Heart left ventricle (tissue), 13 donors: ENCODE measurements around the gene FER.

Experiments used
- CTCF ChIP-seq, 12 donors: fragments of 200-600 bp; sonication (generic) in 4 of 12; IDR thresholded peaks; one replicate each; pipeline versions ENCODE4 v1.5.0 to v1.8.0; 2018 to 2022; ENCODE audit warnings: antibody characterized with exemption in 12 of 12, mild to moderate bottlenecking in 5 of 12
- POLR2A ChIP-seq, 2 donors: fragments of 450-650 bp; IDR thresholded peaks; one replicate each; pipeline ENCODE4 v1.6.1; 2017; ENCODE audit warnings: antibody characterized with exemption in 2 of 2, mild to moderate bottlenecking in 2 of 2, moderate library complexity in 2 of 2
- donor health status: ischemic (EF 13 %, LVEDD 7.1; RV severe dilation, severe dysfunction).
- donor health status: DM: no; HTN: yes; CAD: no.
- donor health status: DM: no; HTN: no; CAD: no.
- donor health status: ischemic (EF 25% LVEDD 6.9; RV normal size, moderate dysfunction).
- donor health status: ischemic (EF 25% LVEDD 5.7; RV mildly dilated, moderate dysfunction).
- donor health status: ischemic (EF 35%, LVEDD 5.7; RV mildly dilated, moderate dysfunction).
- donor health status: nonischemic (EF 11% LVEDD 7.7; RV severe dilation, severe dysfunction).
- donor health status: DM: yes; HTN: yes; CAD: no.
- donor health status: PGD.
- donor health status: ischemic (EF 29% LVEDD 5.4; RV normal size, mild dysfunction).
- donor health status: nonischemic (EF 23%, LVEDD 6.1; RV moderate dilation, normal function).

GRCh38 chr5:108822211-108822947 lies 74.7 kb downstream of the FER start:
- no peak for TF ChIP-seq CTCF (IDR thresholded peaks at IDR 0.05)
- TF ChIP-seq POLR2A (IDR thresholded peaks at IDR 0.05): no peak
